Stimulated activated CD4-positive, alpha-beta T cell treated with anti-CD3 and anti-CD28 coated beads, Interleukin-12 subunit alpha, Interleukin-12 subunit beta, amount 100 ng/mL, for 24 hours (primary cell): ENCODE data around the gene BAZ1A.
"Not testable (repeated sequence)": the region's sequence is repeated elsewhere in the genome, so short reads cannot be mapped to it uniquely, and the experiment has no call there.

Experiments
- DNase-seq, 2 experiments: peaks; one replicate each; pipeline ENCODE4 v3.0.0-alpha.2; 2020; ENCODE audit warnings: low read depth in 2 of 2

Gene BAZ1A

DNA sequence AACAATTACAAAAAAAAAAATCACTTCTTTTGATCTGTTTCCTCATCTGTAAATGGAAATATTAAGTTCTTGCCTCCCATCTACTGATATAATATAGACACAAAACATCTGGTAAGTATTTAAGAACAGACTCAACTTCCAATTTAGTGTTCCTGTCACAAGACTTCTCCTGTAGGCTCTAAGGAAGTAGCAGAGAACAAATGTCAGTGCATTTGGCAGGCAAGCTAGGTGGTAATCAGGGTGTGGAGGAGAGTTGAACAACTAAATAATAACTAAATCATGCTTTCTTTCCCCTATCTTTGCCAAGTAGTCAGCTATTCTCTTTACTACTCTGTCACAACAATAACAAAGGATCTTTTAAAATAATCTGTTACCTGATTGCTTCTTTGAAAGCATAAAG, 22.1 kb downstream of the BAZ1A start:
- DNase-seq = no peak

DNA sequence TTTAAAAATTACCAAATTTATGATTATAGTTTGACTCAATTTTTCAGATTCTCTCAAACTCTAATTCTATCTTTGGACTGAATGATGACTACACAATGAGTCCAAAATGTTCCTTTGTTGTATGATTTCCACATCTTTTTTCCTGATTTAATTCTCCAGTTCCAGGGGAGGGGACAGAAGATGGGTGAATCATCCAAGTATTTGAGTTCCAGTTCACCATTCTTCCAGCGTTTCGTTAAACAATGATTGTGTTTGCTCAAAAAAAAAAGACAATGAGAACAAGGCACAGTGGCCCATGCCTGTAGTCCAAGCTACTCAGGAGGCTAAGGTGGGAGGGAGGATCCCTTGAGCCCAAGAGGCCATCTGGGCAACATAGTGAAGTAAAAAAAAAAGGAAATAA, 23.8 kb downstream of the BAZ1A start:
- no peak for DNase-seq

DNA sequence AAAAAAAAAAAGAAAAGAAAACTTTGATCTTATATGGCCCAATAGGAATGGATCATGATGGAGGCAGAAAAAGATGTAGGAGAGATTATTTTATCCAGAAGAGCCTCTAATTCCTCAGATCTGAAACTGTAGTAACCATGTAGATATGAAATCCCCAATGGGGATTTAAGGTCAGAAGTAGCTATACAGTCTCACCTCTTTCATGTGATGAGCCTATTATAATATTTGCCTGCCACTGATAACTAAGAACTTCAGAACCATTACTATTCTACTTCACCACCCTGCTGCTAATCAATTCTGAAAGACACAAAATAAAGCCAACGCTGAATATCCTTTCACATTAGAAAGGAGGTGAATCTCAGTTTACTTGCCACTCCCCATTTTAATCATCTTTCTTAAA, 29.3 kb downstream of the BAZ1A start:
- DNase-seq = no peak

DNA sequence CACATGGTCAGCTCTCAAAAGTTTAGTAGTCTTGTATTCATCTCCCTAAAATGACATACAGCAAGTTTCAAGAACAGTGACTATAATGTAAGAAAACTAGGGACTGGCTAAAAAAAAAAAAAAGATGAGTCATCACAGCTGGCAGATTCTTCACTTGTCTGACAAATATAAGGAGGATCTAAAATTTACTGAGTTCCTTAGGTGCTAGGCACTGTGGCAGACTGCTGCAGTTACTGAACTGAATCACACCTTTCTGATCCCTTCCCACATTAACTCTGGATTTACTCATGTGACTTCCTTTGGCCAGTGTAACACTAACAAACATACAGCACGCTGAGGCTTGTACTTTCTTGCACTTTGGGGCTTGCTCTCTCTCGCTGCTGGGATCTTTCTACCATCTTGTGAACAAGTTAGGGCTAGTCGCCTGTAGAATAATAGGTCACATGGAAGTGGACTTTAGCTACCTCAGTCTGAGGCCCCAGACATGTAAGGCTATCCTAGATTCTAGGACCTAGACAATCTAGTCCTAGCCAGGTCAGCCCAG, 32.1 kb downstream of the BAZ1A start:
- DNase-seq = no peak

DNA sequence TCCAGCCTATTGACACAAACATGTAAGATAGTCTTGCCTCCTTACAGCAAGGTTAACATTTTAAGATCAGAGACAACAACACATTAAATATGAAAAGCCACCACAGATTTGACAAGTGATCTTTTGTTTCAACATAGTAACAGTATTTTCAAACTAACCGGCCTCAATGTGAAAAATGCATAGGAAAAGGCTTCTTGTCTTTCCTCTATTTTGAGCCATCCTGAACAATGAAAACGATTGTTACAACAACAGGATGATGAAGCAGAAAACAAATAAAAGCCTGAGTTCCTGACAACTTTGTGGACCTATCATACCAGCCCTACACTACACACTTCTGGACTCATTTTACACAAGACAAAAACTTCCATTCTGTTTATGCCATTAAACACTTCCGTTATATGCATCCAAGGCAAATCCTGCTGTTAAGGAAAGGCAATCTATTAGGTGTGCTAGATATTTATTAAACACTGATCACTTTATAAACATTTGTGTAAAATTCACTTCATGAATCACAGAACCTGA, 37.3 kb downstream of the BAZ1A start:
- no peak for DNase-seq

DNA sequence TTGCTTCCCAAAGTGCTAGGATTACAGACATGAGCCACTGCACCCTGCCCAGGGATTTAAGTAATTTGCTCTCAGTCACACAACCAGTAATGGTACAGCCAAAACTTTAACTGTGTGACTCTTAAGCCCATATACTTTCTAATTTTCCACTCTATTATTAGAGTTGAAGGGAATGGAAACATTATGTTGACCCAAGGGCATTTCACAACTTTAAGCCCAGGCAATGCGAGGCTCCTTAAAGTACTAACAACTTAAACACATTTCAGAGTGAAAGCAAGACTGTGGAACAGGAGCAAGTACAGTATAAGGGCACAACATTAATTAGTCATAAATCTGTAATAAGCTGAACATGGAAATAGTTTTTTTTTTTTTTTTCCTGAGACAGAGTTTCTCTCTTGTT, 39.8 kb downstream of the BAZ1A start:
- no peak for DNase-seq

DNA sequence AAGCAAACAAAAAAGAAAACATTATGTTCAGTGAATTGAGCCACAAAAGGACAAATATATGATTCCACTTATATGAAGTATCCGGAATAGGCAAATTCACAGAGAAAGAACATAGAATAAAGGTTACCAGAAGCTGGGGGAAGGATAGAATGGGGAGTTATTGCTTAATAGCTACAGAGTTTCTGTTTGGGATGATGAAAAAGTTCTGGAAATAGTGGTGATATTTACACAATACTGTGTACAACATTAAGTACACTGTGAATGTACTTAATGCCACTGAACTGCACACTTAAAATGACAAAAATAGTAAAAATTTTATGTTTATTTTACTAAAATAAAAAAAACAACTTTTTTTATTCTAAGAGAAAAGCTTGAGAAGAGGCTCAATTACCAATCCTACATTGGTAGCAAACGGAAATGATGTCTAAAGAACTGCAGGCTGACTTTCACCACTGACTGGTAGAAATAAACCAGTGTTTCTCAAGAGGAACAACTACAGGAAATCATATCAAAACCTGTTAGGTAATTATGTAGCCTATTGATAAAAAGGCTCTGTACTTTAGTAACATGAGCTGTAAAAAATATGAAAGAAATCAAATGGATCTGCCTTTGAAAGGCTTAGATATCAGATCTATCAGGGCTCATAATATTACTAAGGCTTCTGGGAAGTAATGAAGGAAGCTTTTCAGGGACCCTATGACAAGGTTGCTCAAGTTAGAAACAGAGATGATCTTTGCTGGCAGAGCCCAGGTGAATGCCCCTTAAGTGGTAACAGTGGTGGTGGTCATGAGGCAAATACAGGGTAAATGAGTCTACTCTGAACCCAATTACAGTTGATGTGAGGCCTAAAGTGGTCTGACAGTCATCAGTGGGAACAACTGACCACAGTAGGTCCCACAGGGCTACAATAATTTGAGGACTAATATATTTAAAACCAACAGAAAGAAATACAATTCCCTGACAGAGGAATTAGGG, 41.3 kb downstream of the BAZ1A start:
- no peak for DNase-seq

DNA sequence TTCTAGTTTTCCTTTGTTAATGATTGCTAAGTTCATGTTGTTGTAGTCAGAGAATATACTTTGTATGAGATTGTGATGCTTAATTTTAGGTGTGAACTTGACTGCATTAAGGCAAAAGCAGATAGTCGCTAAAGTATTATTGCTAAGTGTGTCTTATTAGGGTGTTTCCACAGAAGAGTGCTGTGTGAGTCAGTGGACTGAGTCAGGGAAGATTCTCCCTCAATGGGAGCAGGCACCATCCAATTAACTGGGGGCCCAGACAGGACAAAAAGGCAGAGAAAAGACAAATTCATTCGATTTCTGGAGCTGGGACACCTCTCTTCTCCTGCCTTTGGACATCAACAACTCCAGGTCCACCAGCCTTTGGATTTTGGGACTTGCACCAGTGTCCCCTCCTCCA, 48.5 kb downstream of the BAZ1A start:
- DNase-seq = no peak

DNA sequence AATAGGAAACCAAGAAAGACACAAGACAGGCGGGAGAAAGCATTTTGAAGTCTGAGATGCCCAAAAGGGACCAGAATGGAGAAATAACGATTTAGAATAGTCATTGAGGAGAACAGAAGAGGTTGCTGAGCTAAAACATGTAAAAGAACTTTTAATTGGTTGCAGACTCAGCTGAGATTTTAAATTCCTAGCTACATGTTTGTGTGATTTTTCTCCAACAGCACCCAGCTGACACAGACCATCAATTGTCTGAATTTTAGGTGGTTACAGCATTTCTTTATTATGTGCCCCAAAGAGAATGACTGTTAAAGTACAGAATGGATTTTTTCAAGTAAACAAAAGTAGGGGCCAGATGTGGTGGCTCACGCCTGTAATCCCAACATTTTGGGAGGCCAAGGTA, 50.3 kb downstream of the BAZ1A start:
- DNase-seq = no peak

DNA sequence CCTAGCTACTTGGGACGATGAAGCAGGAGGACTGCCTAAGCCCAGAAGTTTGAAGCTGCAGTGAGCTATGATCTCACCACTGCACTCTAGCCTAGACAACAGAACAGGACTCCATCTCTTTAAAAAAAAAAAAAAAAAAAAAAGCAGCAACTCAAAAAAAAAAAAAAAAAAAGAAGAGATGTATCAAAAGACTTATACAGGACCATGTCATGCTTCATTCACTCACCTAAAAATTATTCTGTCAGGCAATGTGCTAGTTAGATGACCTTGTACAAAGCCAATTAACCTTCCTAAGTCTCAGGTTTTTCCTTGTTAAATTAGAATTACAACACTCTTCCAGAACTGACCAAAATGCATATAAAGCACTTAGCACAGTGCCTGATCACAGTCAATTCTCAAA, 50.9 kb downstream of the BAZ1A start:
- no peak for DNase-seq

DNA sequence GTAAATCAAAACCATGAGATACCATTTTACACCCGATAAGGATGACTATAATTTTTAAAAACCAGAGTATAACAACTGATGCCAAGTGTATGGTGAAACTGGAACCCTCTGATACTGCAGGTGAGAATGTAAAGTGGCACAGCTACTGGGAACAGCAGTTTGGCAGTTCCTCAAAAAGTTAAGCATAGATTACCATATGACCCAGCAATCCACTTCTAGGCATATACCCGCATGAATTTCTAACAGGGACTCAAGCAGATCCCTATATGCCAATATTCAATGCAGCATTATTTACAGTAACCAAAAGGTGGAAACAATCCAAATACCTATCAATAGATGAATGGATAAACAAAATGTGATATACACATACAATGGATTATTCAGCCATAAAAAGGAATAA, 57.4 kb downstream of the BAZ1A start:
- DNase-seq = no peak

DNA sequence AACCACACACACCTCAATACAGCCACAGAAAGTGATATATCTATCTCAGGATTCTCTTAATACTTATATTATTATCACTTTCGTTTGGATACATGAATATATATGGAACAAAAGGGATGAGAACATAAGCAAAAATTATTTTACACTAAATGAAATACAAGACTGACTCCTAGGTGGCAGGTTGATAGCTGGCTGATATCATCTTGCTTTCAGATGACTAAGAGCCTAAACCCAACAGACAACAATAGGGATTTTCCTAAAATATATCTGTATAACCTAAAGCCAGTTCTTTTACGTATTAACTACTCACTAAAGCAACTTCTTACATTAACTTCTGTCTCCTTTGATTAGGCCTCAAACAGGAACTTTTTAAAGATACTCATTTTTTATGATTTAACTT, 65.1 kb downstream of the BAZ1A start:
- DNase-seq = no peak

DNA sequence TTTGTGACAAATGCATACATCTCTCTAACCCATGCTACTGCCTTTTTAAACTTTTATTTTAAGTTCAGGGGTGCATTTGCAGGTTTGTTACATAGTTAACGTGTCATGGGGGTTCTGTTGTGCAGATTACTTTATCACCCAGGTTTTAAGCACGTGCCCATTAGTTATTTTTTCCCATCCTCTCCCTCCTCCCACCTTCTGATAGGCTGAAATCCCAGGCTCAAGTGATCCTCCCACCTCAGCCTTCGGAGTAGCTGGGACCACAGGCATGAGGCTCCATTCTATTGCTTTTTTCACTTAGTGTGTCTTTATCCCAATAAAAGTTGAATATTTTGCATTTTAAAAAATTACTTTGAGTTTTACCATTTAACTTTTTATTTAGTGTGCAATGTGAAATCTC, 68.9 kb downstream of the BAZ1A start:
- DNase-seq = no peak

DNA sequence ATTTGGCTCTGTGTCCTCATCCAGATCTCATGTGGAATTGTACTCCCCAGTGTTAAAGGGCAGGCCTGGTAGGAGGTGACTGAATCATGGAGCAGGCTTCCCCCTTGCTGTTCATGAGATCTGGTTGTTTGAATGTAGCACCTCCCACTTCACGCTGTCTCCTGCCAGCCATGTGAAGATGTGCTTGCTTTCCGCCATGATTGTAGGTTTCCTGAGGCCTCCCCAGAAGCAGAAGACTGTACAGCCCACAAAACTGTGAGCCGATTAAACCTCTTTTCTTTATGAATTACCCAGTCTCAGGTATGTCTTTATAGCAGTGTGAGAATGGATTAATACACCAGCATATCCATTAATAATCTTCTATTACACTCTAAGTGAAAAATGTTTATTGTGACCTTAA, 70.2 kb downstream of the BAZ1A start:
- no peak for DNase-seq

DNA sequence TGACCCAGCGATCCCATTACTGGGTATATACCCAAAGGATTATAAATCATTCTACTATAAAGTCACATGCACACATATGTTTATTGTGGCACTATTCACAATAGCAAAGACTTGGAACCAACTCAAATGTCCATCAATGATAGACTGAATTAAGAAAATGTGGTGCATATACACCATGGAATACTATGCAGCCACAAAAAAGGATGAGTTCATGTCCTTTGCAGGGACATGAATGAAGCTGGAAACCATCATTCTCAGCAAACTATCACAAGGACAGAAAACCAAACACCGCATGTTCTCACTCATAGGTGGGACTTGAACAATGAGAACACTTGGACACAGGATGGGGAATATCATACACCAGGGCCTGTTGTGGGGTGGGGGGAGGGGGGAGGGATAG, 76.3 kb downstream of the BAZ1A start:
- DNase-seq = not testable (repeated sequence)

DNA sequence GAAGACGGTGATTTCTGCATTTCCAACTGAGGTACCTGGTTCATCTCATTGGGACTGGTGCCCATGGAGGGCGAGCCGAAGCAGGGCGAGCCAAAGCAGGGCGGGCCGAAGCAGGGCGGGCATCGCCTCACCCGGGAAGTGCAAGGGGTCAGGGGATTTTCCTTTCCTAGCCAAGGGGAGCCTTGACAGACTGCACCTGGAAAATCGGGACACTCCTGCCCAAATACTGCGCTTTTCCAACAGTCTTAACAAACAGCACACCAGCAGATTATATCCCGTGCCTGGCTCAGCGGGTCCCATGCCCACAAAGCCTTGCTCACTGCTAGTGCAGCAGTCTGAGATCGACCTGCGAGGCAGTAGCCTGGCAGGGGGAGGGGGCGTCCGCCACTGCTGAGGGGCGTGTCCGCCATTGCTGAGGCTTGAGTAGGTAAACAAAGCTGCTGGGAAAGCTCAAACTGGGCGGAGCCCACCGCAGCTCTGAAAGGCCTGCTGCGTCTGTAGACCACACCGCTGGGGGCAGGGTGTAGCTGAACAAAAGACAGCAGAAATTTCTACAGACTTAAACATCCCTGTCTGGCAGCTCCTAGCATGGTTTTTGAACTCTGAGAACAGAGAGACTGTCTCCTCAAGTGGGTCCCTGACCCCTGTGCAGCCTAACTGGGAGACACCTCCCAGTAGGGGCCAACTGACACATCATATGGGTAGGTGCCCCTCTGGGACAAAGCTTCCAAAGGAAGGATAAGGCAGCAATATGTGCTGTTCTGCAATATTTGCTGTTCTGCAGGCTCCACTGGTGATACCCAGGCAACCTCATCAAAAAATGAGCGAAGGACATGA, 77.2 kb downstream of the BAZ1A start:
- DNase-seq = no peak

DNA sequence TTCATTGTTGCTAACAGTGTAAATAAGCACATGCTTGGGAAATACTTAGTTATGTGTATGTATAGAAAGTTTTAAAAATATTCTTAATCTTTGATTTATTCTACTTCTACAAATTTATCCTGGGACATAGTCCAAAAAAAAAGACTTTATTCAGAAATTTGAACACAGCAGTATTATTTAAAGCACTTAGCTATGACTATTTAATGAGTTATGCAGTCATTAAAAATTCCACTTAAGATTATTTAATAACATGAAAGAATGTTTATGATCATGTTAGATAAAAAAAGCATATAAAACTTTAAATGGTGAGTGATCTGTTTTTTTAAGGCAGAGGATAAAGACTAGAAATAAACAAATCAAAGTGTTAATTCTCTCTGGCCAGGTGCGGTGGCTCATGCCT, 78.3 kb downstream of the BAZ1A start:
- no peak for DNase-seq

DNA sequence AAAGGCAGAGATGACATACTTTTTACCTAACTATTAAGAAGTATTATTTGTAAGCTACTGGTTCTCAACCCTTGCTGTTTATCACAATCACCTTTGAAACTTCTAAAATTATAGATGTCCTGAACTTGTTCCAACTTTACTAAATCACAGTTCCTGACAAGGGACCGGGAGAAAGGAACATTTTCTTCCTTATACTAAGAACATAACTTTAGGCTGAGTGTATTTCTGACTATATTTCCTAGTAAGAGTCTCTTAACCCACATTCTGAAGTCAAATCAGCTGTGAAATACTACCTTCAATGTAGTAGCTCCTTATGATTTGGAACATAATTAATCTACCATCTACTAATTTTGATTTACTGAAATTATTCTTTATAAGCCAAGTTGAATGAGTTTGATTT, 80.2 kb downstream of the BAZ1A start:
- no peak for DNase-seq

DNA sequence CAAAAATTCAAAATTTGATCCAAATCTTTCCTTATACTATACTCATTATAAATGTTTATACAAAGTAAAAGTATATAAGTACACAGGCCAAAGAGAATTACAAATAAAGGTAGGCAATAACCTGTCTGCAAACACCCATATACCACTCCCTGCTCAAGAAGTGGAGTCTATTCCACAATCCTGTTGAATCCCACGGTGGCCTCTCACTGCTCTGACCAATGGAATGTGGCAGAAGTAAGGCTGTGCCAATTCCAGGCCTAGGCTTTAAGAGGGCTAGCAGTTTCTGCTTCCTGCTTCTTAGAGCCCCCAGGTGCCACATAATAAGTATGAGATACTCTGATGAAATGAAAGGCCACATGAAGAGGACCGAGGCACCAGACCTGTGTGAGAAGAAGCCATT, 80.9 kb downstream of the BAZ1A start:
- no peak for DNase-seq

DNA sequence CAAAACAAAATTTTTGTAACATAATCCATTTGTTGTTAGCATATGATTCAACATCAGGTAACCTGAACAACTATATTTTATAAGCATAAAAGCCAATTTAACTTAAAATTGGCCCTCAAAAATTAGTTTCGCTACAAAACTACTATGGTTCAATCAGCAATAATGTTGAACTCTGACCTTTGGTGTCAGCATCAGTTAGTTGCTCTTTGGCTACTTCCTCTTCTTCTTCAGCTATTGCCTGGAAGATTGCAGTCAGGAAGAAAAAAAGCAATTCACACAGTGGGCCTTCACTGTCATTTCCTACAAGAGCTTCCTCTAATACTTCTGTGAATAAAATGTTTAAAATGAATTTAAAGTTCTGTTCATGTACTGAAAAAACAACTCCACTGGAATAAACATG, 82.6 kb downstream of the BAZ1A start:
- DNase-seq = no peak

DNA sequence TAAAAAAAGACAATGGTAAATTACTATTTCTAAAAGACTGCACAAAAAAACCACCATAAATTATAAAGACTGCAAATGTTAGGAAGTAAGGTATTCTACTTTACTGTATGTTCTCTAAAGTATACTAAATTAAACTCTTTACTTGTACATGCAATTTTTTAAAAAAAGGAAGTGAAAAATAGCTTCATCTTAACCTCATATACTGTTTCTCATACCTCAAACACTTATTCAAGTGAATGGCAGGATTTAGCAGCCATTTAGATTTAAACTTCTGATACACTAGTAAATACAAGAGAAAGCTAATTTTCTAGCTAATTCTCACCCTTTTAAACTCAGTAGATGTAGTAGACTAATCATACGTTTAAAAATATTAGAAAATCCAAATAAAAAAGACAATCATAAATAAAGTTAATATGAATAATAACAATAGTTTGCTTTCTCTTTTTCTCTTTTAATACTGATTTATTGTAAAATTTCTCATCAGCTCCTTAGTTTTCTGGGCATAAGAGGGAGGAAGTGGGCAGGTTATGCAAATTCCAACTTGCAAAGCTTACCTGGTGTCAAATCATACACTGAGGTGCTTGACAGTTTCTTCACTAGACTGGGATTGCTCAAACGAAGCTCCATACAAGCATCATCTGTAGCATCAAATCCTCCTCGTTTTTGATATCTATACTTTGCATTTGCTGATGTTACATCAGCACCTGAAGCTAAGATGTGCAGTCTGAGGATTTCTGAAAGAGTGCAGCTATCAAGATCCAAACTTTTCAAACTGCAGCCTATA, 89.7 kb downstream of the BAZ1A start:
- no peak for DNase-seq

DNA sequence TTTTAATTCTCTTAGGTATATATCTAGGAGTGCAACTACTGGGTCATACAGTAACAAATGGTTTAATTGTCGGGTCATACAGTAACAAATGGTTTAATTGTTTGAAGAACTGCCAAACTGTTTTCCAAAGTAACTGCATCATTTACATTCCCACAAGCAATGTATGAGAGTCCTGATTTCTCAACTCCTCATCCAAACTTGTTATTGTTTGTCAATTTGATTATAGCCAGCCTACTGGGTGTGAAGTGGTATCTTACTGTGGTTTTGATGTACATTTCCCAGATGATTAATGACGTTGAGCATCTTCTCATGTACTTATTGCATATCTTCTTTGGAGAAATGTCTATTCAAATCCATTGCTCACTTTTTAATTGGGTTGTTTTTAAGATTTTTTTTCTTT, 93.1 kb downstream of the BAZ1A start:
- DNase-seq = no peak
